Activated gamma-delta T cell treated with anti-CD3 and anti-CD28 coated beads, Interleukin-2, amount 50 U/mL, for 16 hours (primary cell): ENCODE data around the gene EMX1.

Experiments
- DNase-seq: peaks from one replicate; pipeline ENCODE4 v3.0.0-alpha.2; 2020; ENCODE audit warnings: low read depth

The EMX1 gene

GRCh38 chr2:72917138-72917876 is at the start of gene EMX1:
Gene EMX1, plus strand, starts transcription at chr2:72917519. Its CDS starts 334 bp downstream, at chr2:72917853.
- DNase-seq = no peak

- no peak for DNase-seq
Measured at GRCh38 chr2:72871060-72871459, 46.3 kb upstream of the EMX1 start.

- DNase-seq = no peak
Measured at GRCh38 chr2:72871880-72872279, 45.4 kb upstream of the EMX1 start.

GRCh38 chr2:72883356-72883962 is 33.9 kb upstream of the EMX1 start:
- no peak for DNase-seq

- no peak for DNase-seq
Measured at GRCh38 chr2:72886505-72887031, 30.8 kb upstream of the EMX1 start.

- DNase-seq = peak; percentile 18
Measured at GRCh38 chr2:72887032-72887739, 30.1 kb upstream of the EMX1 start, which contains the start of gene SPR. Gene SPR, plus strand, starts transcription at chr2:72887408. Its CDS starts 25 bp downstream, at chr2:72887433.

GRCh38 chr2:72887740-72888437 is 29.4 kb upstream of the EMX1 start:
- peak; percentile 26 for DNase-seq

GRCh38 chr2:72888438-72889202 is 28.7 kb upstream of the EMX1 start:
- no peak for DNase-seq

- no peak for DNase-seq
Measured at GRCh38 chr2:72889991-72890390, 27.3 kb upstream of the EMX1 start.

GRCh38 chr2:72891091-72891818 is 26.1 kb upstream of the EMX1 start:
- no peak for DNase-seq

- DNase-seq = no peak
Measured at GRCh38 chr2:72892506-72893173, 24.7 kb upstream of the EMX1 start.

GRCh38 chr2:72893594-72894319 is 23.6 kb upstream of the EMX1 start:
- no peak for DNase-seq

- no peak for DNase-seq
Measured at GRCh38 chr2:72894514-72894913, 22.8 kb upstream of the EMX1 start.

GRCh38 chr2:72895154-72895553 is 22.2 kb upstream of the EMX1 start:
- no peak for DNase-seq

- no peak for DNase-seq
Measured at GRCh38 chr2:72895759-72896281, 21.5 kb upstream of the EMX1 start.

GRCh38 chr2:72896446-72896845 is 20.9 kb upstream of the EMX1 start:
- DNase-seq = no peak

- DNase-seq = no peak
Measured at GRCh38 chr2:72897785-72898584, 19.3 kb upstream of the EMX1 start.

GRCh38 chr2:72898585-72898906 is 18.8 kb upstream of the EMX1 start:
- no peak for DNase-seq
